ENCODE results near the gene COG8.

The COG8 gene

DNA sequence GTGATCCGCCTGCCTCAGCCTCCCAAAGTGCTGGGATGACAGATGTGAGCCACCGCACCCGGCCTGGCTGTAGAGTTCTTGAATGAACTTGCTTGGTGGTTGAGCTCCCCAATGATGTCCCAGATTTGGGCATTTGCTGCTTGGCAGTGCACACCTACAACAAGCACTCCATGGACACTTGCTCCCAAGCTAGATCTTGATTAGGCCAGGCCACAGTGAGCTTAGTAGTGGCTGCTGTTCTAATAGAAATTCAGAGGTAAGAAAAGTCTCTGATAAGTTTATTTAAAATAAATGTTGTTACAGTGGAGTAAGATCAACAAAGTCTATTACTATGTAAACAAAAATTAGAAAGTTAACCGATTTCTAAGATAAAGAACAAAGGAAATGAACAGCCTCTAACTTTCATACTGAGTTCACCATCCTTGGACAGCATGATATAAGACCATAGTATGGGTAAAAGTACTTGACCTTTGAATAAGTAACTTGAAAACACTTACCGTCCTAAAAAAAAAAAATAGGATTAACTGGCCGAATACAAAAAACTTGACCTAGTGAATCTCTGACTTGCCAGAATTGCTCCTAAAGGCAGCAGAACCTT, 11.3 kb upstream of the COG8 start:
- H3K4me1 ChIP-seq: no peaks in the 10 kb centered on the region
- no peak overlapping the region for H3K4me2 ChIP-seq (ENCODE audit: low read length)
- no peak overlapping the region for H2AFZ ChIP-seq
- H3K9ac ChIP-seq: no peak overlapping the region
- no peaks in the 10 kb centered on the region for H3K9me3 ChIP-seq (ENCODE audit: control insufficient read depth, low read length)
- no peaks in the 10 kb centered on the region for H3K36me3 ChIP-seq (ENCODE audit: control insufficient read depth, insufficient read depth, low read length)
- H3K27ac ChIP-seq: no peak overlapping the region
- no peak overlapping the region for H3K4me3 ChIP-seq (ENCODE audit: low read depth, low read length)
- TF ChIP-seq CTCF (IDR thresholded peaks at IDR 0.05): no peak
- no peaks in the 10 kb centered on the region for H3K79me2 ChIP-seq
- no peaks in the 10 kb centered on the region for H3K27me3 ChIP-seq (ENCODE audit: control insufficient read depth, insufficient read depth, low read length)

DNA sequence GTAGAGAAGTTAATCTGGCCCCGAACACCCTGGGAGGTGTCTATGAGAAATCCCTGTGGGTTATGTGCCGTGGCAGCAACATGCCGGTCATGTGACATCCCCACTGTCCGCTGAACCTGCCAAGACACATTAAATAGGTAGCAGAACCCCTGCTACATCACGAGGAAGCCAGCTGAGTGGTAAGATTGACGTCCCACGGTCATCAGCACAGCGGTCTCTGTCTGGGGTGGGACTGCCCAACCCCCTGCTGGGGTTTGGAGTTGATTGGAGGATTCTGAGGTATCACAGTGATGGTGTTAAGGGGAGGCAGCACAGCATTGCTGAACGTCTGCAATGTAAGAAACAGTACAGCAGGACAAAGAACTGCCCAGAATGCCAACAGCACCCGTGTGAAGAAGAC, 10.2 kb upstream of the COG8 start:
- Histone ChIP-seq H3K9me3 (ENCODE audit: control insufficient read depth, low read length) (no peaks in the 10 kb centered on the region), H3K4me2 (ENCODE audit: low read length) (no peak overlapping the region), H3K27ac (no peak overlapping the region), H2AFZ (no peak overlapping the region), H3K4me1 (no peaks in the 10 kb centered on the region), H3K4me3 (ENCODE audit: low read depth, low read length) (no peak overlapping the region), H3K27me3 (ENCODE audit: control insufficient read depth, insufficient read depth, low read length) (no peaks in the 10 kb centered on the region), H3K9ac (no peak overlapping the region), H3K36me3 (ENCODE audit: control insufficient read depth, insufficient read depth, low read length) (no peaks in the 10 kb centered on the region), H3K79me2 (no peaks in the 10 kb centered on the region)
- TF ChIP-seq CTCF (IDR thresholded peaks at IDR 0.05): no peak

- Histone ChIP-seq H3K4me3 (ENCODE audit: low read depth, low read length) (no peak overlapping the region), H3K27ac (no peak overlapping the region), H2AFZ (no peak overlapping the region), H3K36me3 (ENCODE audit: control insufficient read depth, insufficient read depth, low read length) (no peaks in the 10 kb centered on the region), H3K9me3 (ENCODE audit: control insufficient read depth, low read length) (no peaks in the 10 kb centered on the region), H3K4me1 (no peaks in the 10 kb centered on the region), H3K4me2 (ENCODE audit: low read length) (no peak overlapping the region), H3K9ac (no peak overlapping the region), H3K27me3 (ENCODE audit: control insufficient read depth, insufficient read depth, low read length) (no peaks in the 10 kb centered on the region), H3K79me2 (no peaks in the 10 kb centered on the region)
- no peak for TF ChIP-seq CTCF (IDR thresholded peaks at IDR 0.05)
These were observed 8.9 kb upstream of the COG8 start for GRCh38 chr16:69348222-69348621.

GRCh38 chr16:69346683-69347082, 7.3 kb upstream of the COG8 start:
- no peak overlapping the region for H3K4me2 ChIP-seq (ENCODE audit: low read length)
- H3K9me3 ChIP-seq (ENCODE audit: control insufficient read depth, low read length): no peaks in the 10 kb centered on the region
- no peak overlapping the region for H2AFZ ChIP-seq
- no peaks in the 10 kb centered on the region for H3K27me3 ChIP-seq (ENCODE audit: control insufficient read depth, insufficient read depth, low read length)
- no peak for TF ChIP-seq CTCF (IDR thresholded peaks at IDR 0.05)
- no peaks in the 10 kb centered on the region for H3K4me1 ChIP-seq
- no peaks in the 10 kb centered on the region for H3K36me3 ChIP-seq (ENCODE audit: control insufficient read depth, insufficient read depth, low read length)
- H3K4me3 ChIP-seq (ENCODE audit: low read depth, low read length): no peak overlapping the region
- H3K79me2 ChIP-seq: no peaks in the 10 kb centered on the region
- no peak overlapping the region for H3K9ac ChIP-seq
- H3K27ac ChIP-seq: no peak overlapping the region

GRCh38 chr16:69345923-69346322, 6.6 kb upstream of the COG8 start:
- no peaks in the 10 kb centered on the region for H3K27me3 ChIP-seq (ENCODE audit: control insufficient read depth, insufficient read depth, low read length)
- H3K9ac ChIP-seq: no peak overlapping the region
- H3K4me2 ChIP-seq (ENCODE audit: low read length): no peak overlapping the region
- no peak overlapping the region for H3K4me3 ChIP-seq (ENCODE audit: low read depth, low read length)
- no peaks in the 10 kb centered on the region for H3K79me2 ChIP-seq
- no peaks in the 10 kb centered on the region for H3K4me1 ChIP-seq
- H3K27ac ChIP-seq: no peak overlapping the region
- H3K9me3 ChIP-seq (ENCODE audit: control insufficient read depth, low read length): no peaks in the 10 kb centered on the region
- TF ChIP-seq CTCF (IDR thresholded peaks at IDR 0.05): no peak
- H3K36me3 ChIP-seq (ENCODE audit: control insufficient read depth, insufficient read depth, low read length): no peaks in the 10 kb centered on the region
- no peak overlapping the region for H2AFZ ChIP-seq

Measured in parathyroid adenoma (tissue), 2 donors.